ENCODE measurements around the gene MRPL52. TPM values are rescaled to one million over a fixed set of nuclear protein-coding genes. Genes with fewer than 3 reads are reported as not detected.

The MRPL52 gene
- total and polyA plus RNA-seq, 2 donors (not counting 3 experiments of a cell fraction or from before 2014, with no cell fraction given) = 81.1 to 174 TPM

GRCh38 chr14:22844221-22845102 is 14.8 kb downstream of the MRPL52 start:
- FAIRE-seq = no peak
- TF ChIP-seq FOS (IDR thresholded peaks at IDR 0.05; ENCODE audit: borderline replicate concordance, insufficient read depth, low read length) (no peak), MAX (IDR thresholded peaks at IDR 0.05; ENCODE audit: insufficient read depth, insufficient read length) (no peak), POLR2A (IDR thresholded peaks at IDR 0.05; ENCODE audit: low read depth, low read length) (no peak), MYC (IDR thresholded peaks at IDR 0.05; ENCODE audit: low read depth, low read length) (no peak), EZH2 (IDR thresholded peaks at IDR 0.05; ENCODE audit: borderline replicate concordance, low read depth, low read length, severe bottlenecking) (no peak), GATA2 (IDR thresholded peaks at IDR 0.05; ENCODE audit: insufficient read depth, insufficient read length, low read depth, low read length) (no peak), POLR2AphosphoS5 (IDR thresholded peaks at IDR 0.05; ENCODE audit: insufficient read depth, low read depth, low read length) (no peak), CTCF (IDR thresholded peaks at IDR 0.05; ENCODE audit: extremely low read depth in 1 of 2, insufficient read depth in 1 of 2, low read depth in 1 of 2, low read length in 2 of 2) (no peak), JUN (IDR thresholded peaks at IDR 0.05; ENCODE audit: borderline replicate concordance, insufficient read depth, insufficient read length, low read depth) (no peak)
- no TSS peak for BruUV-seq (replicated peaks)
- no peak overlapping the region for H3K4me2 ChIP-seq (ENCODE audit: insufficient read depth, low read length)
- DNase-seq (ENCODE audit: low read depth, low spot score) = no peak
- H3K9me3 ChIP-seq (replicated peaks; ENCODE audit: control insufficient read depth, insufficient read depth, low read length) = no peaks in the 10 kb centered on the region
- H3K79me2 ChIP-seq (ENCODE audit: control insufficient read depth, insufficient read depth, low read length) = peaks cover 67% of the 10 kb centered on the region
- no peaks in the 10 kb centered on the region for H3K27me3 ChIP-seq (ENCODE audit: control insufficient read depth in 2 of 2, insufficient read depth in 2 of 2, low read length in 2 of 2)
- H3K27ac ChIP-seq (ENCODE audit: insufficient read depth, low read depth, low read length) = no peak overlapping the region
- H3K4me3 ChIP-seq (replicated peaks in 1 of 3; ENCODE audit: insufficient read depth in 1 of 3, low read depth in 1 of 3, low read length in 3 of 3) = no peak overlapping the region
- H2AFZ ChIP-seq (ENCODE audit: low read depth, low read length) = no peak overlapping the region
- no peaks in the 10 kb centered on the region for H4K20me1 ChIP-seq (replicated peaks; ENCODE audit: control insufficient read depth, extremely low read depth, insufficient read depth, low read length)
- H3K4me1 ChIP-seq (ENCODE audit: control insufficient read depth, extremely low read depth, insufficient read depth, low read length) = peaks cover 47% of the 10 kb centered on the region
- intact Hi-C loops (cut with micrococcal nuclease) (no loop called here), dilution Hi-C loops (cut with MboI; ENCODE audit: extremely low pct_ligation_motif_present, low sequenced_read_pairs) (no loop called here)
- CTCF ChIA-PET = interaction anchor here (0.8 to 1.2 kb wide), 2 partner anchors 191 to 274 kb away, joined by 3 to 5 read pairs; no protein-coding TSS in a partner anchor
- POLR2A ChIA-PET = no interaction called here
- H3K36me3 ChIP-seq (ENCODE audit: control insufficient read depth in 2 of 2, extremely low read depth in 1 of 2, insufficient read depth in 2 of 2, low read length in 2 of 2) = peaks cover 38 to 60% of the 10 kb centered on the region in 2 experiments
- no peaks in the 10 kb centered on the region for H3K9me1 ChIP-seq (replicated peaks; ENCODE audit: control insufficient read depth, extremely low read depth, insufficient read depth, low read length)
- H3K9ac ChIP-seq (replicated peaks; ENCODE audit: extremely low read depth, insufficient read depth, low read length) = no peak overlapping the region
